H1 (cell line): ENCODE data around the gene TRIM65.

ENCODE experiments used
- POLR2AphosphoS5 ChIP-seq: IDR thresholded peaks from 2 replicates; pipeline ENCODE4 v1.6.1; 2011; ENCODE audit warnings: low read depth, low read length
- YY1 ChIP-seq: IDR thresholded peaks from 2 replicates; pipeline ENCODE4 v1.6.1; 2011; ENCODE audit warnings: low read depth, mild to moderate bottlenecking, low read length

DNA sequence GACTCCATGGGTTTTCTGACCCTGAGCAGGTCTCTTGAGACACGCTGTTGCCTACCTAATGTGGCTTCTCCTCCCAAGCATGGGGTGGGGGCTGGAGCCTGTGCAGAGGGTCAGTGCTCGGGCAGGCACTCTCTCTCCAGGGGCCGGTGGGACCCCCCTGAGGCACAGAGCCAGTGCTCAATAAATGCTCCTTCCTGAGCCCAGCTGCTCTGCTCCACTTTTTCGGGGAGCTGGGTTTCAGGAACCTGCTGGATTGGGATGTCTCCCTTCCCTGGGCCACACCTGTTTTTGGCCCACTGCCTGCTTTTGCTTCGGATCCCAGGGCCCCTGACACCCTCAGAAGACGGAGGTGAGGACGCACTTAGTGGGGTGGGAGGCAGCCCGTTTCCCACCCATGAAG, 1.3 kb upstream of the TRIM65 start:
- TF ChIP-seq YY1 (no peak), POLR2AphosphoS5 (no peak)
